GM19193 (cell line): ENCODE results near the gene UGT1A9.

Source experiments
- POLR2A ChIP-seq: IDR thresholded peaks from 4 replicates; pipeline ENCODE4 v1.6.1; 2011; ENCODE audit not compliant: insufficient read depth, insufficient read length; ENCODE audit errors: extremely low read depth

Gene UGT1A9

DNA sequence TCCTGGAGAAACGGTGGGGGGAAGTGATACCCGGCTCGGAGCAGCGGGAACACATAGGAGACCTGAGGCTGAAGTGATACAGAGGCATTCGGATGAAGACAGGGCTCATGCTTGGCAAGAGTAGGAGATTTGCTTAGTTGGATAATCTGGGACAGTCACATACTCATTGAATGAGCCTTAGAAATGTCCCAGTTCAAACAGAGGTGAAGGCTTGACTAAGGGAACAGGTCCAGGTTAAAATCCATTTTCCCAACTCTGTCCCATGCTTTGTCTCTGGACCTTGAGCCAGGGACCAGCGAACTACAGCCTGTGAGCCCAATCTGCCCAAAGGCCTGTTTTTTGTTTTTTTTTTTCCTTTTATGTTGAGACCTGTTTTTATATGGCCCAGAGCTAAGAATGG, 22.3 kb downstream of the UGT1A9 start:
- no peak for TF ChIP-seq POLR2A

DNA sequence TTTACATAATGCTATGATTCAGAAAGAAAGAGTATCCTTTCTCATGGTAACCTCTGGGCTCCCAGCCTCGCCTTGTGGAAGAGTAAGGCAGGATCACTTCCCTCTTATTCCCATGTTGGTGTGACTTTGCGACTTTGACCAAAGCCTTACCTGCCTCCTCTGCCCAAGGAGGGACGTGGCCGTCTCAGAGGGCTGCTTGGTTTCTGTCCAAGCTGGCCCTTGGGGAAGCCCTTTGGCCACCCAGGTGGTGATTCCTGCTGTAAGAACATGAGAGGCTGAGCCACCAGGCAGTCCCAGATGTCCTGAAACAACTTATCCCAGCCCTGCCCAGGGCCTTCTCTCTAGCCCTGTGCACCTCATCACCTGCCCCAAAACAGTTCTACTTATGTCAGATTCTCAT, 27.0 kb downstream of the UGT1A9 start:
- TF ChIP-seq POLR2A, result no peak

DNA sequence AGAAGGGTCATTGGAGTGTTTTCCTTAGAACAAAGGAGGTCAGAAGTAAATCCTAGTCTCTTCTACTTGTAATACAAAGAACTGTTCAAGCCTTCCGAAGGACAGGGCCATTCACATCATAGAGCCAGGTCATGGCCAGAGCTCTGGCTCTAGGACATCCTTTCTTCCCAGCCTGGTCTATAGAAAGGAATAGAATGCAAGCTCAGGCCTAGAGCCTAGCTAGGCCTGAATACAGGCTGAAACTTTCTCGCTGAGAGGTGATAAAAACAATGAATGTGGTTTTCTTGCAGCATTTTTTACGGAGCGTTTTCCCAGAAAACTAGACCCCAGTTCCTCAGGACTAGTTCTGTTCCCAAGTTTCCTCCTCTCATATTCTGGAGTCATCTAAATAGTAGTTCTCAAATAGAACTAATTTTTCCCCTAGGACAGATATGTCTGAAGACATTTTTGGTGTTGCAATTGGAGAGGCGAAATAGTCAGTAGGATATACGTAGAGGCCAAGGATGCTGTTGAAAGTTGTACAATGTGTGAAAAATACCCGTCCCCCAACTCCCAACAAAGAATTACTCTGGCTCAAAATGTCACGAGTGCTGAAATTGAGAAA, 27.8 kb downstream of the UGT1A9 start:
- TF ChIP-seq POLR2A, result no peak

DNA sequence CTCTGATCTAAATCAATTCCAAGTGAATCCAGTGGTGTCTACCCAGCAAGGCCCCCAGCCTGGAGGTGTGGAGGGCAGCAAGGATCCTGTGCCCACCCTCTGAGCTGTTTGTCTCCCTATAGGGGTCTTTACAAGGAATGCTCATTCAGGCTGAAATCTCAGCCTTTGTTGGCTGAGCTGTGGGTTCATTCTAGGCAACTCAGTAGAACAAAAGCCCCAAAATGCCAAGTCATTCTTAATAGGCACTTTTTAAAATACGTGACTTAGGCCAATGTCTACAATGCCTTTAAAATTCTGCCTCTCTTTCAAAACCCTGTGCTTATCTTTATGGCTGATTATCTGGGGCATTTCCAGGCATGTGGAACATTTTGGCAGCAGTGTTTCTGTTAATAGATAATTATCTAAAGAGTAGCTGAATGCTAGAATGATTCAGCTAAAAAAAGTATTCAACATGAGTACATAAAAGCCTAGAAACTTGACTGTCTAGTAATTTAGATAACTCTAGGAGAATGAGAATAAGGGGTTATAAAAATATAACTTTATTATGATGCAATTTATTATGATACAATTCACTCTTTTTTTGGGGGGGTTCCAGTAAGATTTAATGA, 28.4 kb downstream of the UGT1A9 start:
- no peak for TF ChIP-seq POLR2A

DNA sequence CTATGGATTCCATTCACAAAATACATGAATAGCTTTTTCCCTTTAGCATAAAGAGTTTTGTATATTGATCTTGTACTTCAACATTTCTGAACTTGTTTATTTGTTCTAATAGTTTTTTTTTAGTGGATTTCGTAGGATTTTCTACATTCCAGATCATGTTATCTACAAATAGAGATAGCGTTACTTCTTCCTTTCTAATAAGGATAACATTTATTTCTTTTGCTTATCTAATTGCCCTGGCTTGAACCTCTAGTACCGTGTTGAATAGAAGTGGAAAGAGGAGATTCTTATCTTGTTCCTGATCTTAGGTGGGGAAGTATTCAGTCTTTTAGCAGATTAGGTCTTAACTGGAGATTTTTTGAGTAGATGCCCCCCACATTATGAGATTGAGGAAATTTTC, 30.5 kb downstream of the UGT1A9 start:
- no peak for TF ChIP-seq POLR2A

DNA sequence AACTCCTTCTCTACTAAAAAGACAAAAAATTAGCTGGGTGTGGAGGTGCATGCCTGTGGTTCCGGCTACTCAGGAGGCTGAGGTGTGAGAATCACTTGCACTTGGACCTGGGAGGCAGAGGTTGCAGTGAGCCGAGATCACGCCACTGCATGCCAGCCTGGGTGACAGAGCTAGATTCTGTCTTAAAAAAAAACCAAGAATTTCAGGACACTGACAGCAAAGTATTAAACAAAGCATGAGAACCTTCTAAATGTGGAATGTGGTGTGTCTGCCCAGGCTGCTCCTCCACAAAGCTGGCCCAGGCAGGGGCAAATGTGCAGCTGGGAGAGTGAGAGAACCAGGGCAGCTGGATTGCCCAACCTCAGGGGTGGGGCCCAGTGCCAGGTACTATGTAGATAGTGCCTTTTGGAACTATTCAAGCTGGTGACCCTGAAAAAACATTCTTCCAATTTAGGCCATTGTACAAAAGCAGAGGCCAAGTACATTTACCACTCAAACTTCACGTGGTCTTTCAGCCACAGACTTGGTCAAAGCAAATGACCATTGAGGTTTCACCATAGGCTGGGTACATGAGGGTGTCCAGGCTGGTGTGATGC, 34.3 kb downstream of the UGT1A9 start:
- TF ChIP-seq POLR2A, result no peak

DNA sequence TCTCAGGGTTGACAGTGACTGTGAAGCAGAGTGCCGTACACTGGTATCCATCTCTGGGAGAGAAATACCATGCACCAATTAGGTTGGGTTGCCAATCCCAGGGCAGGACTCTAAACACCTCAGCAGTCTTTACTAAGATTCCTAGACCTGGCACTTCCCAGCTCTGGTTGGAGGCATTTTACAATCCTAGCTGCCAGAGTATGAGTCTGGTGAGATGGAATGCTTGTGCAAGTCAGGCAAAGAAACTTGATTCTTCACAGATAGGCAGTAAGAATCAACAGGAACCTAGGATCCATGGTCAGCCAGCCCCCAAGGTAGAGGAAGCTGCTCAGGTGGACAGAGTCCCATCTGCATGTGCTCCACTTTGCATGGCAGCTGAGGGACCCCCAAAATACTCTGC, 35.0 kb downstream of the UGT1A9 start:
- no peak for TF ChIP-seq POLR2A

DNA sequence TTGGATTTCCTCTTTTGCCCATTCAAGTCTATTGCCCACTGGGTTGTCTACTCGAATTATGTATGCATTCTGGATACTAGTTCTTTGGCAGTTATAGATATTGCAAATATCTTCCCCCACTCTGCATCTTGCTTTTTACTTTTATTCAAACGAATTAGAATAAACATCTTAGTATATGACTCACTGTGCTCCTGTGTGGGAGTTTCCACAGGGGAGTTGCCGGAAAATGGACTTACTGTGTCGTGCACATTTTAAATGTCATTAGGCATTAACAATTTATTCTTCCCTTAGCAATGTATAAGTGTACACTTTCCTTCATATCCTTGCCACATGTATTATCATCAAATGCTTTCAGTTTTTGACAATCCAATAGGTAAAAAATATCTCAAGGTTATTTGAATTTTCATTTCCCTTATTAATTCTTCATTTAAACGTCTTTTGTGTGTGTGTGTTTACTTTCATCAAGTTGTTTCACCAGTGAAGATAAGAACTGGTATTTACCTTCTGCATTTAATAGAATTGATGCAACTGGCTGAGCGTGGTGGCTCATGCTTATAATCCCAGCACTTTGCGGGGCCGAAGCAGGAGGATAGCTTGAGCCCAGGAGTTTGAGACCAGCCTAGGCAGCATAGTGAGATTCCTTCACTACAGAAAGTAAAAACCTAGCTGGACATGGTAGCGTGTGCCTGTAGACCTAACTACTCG, 36.4 kb downstream of the UGT1A9 start:
- TF ChIP-seq POLR2A, result no peak

DNA sequence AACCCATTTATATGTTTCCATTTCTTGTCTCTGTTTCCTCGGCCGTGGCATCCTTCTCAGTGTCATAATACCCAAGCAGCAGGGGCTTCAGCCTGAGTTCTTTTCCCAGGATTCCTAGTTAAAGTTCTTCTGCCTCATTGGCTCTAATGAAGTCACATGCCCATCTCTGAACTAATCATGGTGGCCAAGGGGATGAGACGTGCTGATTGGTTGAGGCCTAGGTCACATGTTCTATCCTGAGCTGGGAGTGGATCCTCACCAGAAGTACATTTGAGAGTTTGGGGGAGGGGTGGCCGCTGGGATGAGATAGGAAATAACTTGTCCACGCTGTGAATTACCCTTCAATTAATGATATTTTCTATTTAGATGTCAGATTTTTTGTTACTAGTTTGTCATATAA, 37.2 kb downstream of the UGT1A9 start:
- no peak for TF ChIP-seq POLR2A

DNA sequence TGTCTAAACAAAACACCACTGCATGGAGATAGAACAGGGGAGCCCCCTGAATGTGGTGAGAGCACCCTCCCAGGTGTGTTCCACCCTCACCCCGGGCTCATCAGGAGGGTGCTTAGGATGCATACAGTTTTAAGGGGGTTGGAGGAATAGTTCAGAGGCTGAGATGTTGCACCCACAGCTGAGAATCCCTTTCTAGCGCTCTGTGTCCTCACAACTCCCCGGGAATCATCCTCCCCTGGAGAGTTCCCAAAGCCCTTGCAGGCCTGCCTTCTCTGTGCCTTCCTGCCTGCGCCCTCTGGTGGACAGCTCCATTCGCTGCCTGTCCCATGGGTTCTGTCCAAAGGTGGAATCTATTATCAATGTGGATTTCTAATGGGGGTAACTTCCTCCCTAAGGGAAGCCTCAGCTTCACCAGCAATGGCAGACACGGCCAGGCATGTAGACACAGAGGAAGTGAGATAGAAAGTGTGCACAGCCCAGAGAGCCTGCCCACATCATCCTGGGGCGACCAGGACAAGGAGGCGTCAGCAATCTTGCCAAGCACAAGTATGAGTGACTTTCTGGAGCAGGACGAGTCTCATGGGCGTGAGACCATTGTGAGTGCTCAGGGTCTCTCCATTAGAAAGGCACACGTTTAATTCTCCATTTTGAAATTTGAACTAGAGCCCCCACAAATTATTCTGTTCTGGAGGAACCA, 39.8 kb downstream of the UGT1A9 start:
- TF ChIP-seq POLR2A, result no peak

DNA sequence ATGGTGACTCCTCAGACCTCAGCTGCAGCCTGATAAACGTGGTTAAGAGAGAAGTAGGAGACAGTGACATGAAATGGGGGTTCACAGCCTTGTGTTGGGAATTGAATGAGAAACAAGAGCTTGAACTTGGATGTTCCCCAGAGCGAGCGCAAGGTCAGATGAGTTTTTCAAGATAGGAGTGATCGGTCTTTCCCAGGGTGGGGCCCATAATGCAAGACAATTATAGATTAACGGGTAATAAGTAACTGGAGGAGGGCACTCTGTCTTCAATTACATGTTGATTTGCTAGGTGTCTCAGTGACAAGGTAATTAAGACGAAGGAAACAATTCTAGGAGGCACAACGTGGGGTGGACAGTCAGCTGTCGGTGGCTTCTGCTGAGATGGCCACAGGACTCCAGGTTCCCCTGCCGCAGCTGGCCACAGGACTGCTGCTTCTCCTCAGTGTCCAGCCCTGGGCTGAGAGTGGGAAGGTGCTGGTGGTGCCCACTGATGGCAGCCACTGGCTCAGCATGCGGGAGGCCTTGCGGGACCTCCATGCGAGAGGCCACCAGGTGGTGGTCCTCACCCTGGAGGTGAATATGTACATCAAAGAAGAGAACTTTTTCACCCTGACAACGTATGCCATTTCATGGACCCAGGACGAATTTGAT, 41.0 kb downstream of the UGT1A9 start, which contains the start of gene UGT1A5:
Gene UGT1A5, plus strand, starts transcription at position 297 of the 651 bp plus-strand sequence. Its CDS starts 85 bp downstream, at position 382.
- no peak for TF ChIP-seq POLR2A

DNA sequence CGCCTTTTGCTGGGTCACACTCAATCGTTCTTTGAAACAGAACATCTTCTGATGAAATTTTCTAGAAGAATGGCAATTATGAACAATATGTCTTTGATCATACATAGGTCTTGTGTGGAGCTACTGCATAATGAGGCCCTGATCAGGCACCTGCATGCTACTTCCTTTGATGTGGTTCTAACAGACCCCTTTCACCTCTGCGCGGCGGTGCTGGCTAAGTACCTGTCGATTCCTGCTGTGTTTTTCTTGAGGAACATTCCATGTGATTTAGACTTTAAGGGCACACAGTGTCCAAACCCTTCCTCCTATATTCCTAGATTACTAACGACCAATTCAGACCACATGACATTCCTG, 41.5 kb downstream of the UGT1A9 start:
- TF ChIP-seq POLR2A, result no peak

DNA sequence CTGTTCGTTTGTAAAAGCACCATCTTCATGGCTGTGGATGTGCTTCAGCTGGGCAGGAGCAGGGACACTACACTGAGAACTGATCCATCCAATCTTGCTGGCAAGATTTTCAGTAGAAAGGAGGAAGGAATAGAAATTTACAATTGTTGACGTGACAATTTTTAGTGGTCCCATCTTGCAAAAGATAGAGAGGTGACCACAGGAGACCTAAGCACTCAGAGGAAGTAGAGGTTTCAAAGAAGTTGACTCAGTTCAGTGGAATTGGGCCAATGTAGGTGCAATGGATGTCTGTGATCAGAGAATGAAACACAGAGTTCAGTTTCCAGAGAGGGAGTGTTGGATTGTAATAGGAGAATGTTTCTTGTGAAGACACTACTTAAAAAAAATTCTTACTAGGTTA, 42.4 kb downstream of the UGT1A9 start:
- TF ChIP-seq POLR2A, result no peak

DNA sequence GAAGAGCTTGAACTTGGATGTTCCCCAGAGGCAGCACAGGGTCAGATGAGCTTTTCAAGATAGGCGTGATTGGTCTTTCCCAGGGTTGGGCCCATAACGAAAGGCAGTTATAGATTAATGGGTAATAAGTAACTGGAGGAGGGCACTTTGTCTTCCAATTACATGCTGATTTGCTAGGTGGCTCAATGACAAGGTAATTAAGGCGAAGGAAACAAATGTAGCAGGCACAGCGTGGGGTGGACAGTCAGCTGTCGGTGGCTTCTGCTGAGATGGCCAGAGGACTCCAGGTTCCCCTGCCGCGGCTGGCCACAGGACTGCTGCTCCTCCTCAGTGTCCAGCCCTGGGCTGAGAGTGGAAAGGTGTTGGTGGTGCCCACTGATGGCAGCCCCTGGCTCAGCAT, 46.9 kb downstream of the UGT1A9 start, which contains the start of gene UGT1A4:
Gene UGT1A4, plus strand, starts transcription at position 185 of the 400 bp plus-strand sequence. Its CDS starts 85 bp downstream, at position 270.
- TF ChIP-seq POLR2A, result no peak
